Activated CD8-positive, alpha-beta T cell treated with anti-CD3 and anti-CD28 coated beads for 36 hours (primary cell): ENCODE measurements around the gene NCKAP5L. TPM values are rescaled to one million over a fixed set of nuclear protein-coding genes. Genes with fewer than 3 reads are reported as not detected.

Experiments used
- ATAC-seq: fragments of 200-7000 bp; cut with Tn5 transposase; one replicate; pipeline ENCODE4 v1.10.0; 2021; ENCODE audit warnings: mild to moderate bottlenecking, moderate library complexity
- CTCF ChIA-PET: fragments of 350-600 bp; sonication (Branson Sonifier 250); formaldehyde crosslinking; loops from one replicate; lab custom pipeline; 2021; ENCODE audit warnings: antibody characterized with exemption; lab: Charles Lee
- POLR2A ChIA-PET: fragments of 350-600 bp; sonication (Branson Sonifier 250); formaldehyde crosslinking; loops from one replicate; lab custom pipeline; 2021; ENCODE audit warnings: antibody characterized with exemption; lab: Charles Lee
- DNase-seq: peaks from one replicate; pipeline ENCODE4 v3.0.0-alpha.2; 2020
- H3K27ac Mint-ChIP-seq: one replicate; pipeline ENCODE4 v1.8.0; 2021; ENCODE audit warnings: mild to moderate bottlenecking, mixed read lengths
- H3K27me3 Mint-ChIP-seq: one replicate; pipeline ENCODE4 v1.8.0; 2021; ENCODE audit warnings: mixed read lengths
- H3K36me3 Mint-ChIP-seq: one replicate; pipeline ENCODE4 v1.8.0; 2021; ENCODE audit warnings: low read depth, mixed read lengths
- H3K4me1 Mint-ChIP-seq: one replicate; pipeline ENCODE4 v1.8.0; 2021; ENCODE audit warnings: low read depth, mixed read lengths
- H3K4me3 Mint-ChIP-seq: one replicate; pipeline ENCODE4 v1.8.0; 2021; ENCODE audit warnings: mild to moderate bottlenecking, moderate library complexity, mixed read lengths
- H3K9me3 Mint-ChIP-seq: one replicate; pipeline ENCODE4 v1.8.0; 2021; ENCODE audit warnings: mixed read lengths
- intact Hi-C: fragments of 100-400 bp; cut with micrococcal nuclease; formaldehyde crosslinking; loops from one replicate; pipeline ENCODE4 v1.10.0; 2022
- total RNA-seq, 2 experiments: library from RNA; stranded (reverse); gene quantifications; one replicate each; pipeline ENCODE4 v1.2.3, GENCODE V29; 2021
- TF ChIP-seq, protein P1 (sequence below): fragments of 200-600 bp; IDR thresholded peaks from one replicate; pipeline ENCODE4 v1.8.0; 2022; ENCODE audit warnings: antibody characterized with exemption, mild to moderate bottlenecking

The NCKAP5L gene
- total RNA-seq, 2 experiments from 2014 or later: 5.5 to 5.7 TPM

DNA sequence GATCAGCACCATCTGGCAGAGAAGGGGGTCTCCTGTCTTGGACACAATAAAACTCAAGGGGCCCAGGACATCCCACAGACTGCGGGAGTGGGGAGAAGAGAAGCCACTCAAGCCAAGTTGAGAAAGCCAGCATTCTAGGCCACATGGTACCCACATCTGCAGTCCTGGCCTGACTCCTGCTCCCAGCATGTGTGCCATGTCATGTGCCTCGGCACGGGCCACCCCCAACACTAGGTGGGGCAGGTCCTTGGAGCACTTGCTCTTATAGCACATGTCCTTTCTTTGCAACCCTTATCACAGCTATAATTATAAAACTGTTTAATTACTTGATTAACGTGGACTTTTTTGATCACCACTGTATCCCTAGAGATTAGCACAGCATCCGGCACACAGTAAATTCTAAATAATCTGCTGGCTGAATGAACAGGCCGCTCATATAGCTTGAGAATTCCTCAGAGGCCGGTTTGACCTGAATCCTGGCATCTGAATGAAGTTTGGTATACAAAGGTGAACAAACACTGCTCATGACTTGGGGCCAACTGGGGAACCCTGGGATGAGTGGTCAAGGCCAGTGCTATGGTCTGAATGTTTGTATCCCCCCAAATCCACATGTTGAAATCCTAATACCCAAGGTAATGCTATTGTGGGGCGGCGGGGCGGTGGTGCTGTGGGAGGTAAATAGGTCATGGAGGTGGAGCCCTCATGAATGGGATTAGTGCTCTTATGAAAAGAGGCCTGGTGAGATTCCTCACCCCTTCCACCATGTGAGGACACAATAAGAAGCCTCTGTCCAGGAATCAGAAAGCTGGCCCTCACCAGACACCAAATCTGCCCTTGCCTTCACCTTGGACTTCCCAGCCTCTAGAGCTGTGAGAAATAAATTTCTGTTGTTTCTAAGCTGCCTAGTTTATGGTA lies 6.6 kb downstream of the NCKAP5L start:
- POLR2A ChIA-PET: interaction anchor here (0.7 to 1.4 kb wide), 2 partner anchors 16 to 44 kb away, joined by 3 read pairs; no protein-coding TSS in a partner anchor
- intact Hi-C loops: no loop called here
- Mint-ChIP-seq H3K27me3 (no peaks in the 10 kb centered on the region), H3K4me3 (no peak overlapping the region), H3K4me1 (peaks cover 33% of the 10 kb centered on the region), H3K27ac (peak overlapping the region; percentile 86), H3K9me3 (no peaks in the 10 kb centered on the region), H3K36me3 (peaks cover 4% of the 10 kb centered on the region)
- CTCF ChIA-PET: interaction anchor here (1.1 to 3.3 kb wide), 5 partner anchors 18 to 124 kb away, joined by 3 to 18 read pairs (median 7); no protein-coding TSS in a partner anchor
- ATAC-seq (peak; percentile 37), DNase-seq (no peak)
- TF ChIP-seq, protein P1, sequence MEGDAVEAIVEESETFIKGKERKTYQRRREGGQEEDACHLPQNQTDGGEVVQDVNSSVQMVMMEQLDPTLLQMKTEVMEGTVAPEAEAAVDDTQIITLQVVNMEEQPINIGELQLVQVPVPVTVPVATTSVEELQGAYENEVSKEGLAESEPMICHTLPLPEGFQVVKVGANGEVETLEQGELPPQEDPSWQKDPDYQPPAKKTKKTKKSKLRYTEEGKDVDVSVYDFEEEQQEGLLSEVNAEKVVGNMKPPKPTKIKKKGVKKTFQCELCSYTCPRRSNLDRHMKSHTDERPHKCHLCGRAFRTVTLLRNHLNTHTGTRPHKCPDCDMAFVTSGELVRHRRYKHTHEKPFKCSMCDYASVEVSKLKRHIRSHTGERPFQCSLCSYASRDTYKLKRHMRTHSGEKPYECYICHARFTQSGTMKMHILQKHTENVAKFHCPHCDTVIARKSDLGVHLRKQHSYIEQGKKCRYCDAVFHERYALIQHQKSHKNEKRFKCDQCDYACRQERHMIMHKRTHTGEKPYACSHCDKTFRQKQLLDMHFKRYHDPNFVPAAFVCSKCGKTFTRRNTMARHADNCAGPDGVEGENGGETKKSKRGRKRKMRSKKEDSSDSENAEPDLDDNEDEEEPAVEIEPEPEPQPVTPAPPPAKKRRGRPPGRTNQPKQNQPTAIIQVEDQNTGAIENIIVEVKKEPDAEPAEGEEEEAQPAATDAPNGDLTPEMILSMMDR: no peak

DNA sequence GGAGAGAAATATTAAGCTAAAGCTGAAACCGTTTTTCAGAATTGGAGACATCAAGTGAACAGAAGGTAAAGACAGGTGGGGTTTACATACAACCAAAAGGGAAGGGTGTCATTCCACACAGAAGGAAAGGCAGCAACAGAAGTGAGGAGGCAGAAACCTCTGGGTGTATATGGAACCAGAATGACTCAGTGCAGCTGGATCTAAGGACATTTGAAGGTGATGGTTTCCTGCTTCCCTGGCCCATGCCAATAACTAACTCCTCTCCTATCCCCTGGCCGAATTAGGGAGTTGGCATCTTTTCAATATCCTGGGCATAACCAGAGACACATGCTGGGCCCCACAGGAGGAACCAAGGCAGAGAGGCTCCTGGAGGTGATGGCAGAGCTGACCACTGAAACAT lies 8.4 kb downstream of the NCKAP5L start:
- DNase-seq (no peak), ATAC-seq (no peak)
- ChIA-PET CTCF (interaction anchor here (0.7 to 3.3 kb wide), 5 partner anchors 9 to 126 kb away, joined by 3 to 18 read pairs (median 7); no protein-coding TSS in a partner anchor), POLR2A (interaction anchor here (0.8 to 1.7 kb wide), 2 partner anchors 23 to 58 kb away, joined by 3 to 8 read pairs; partner anchors contain the start of gene BCDIN3D)
- H3K27me3 Mint-ChIP-seq: no peaks in the 10 kb centered on the region
- H3K4me1 Mint-ChIP-seq: peaks cover 26% of the 10 kb centered on the region
- peaks cover 4% of the 10 kb centered on the region for H3K36me3 Mint-ChIP-seq
- no peak overlapping the region for H3K4me3 Mint-ChIP-seq
- intact Hi-C loops: no loop called here
- H3K9me3 Mint-ChIP-seq: no peaks in the 10 kb centered on the region
- TF ChIP-seq, protein P1: no peak
- H3K27ac Mint-ChIP-seq: no peak overlapping the region

DNA sequence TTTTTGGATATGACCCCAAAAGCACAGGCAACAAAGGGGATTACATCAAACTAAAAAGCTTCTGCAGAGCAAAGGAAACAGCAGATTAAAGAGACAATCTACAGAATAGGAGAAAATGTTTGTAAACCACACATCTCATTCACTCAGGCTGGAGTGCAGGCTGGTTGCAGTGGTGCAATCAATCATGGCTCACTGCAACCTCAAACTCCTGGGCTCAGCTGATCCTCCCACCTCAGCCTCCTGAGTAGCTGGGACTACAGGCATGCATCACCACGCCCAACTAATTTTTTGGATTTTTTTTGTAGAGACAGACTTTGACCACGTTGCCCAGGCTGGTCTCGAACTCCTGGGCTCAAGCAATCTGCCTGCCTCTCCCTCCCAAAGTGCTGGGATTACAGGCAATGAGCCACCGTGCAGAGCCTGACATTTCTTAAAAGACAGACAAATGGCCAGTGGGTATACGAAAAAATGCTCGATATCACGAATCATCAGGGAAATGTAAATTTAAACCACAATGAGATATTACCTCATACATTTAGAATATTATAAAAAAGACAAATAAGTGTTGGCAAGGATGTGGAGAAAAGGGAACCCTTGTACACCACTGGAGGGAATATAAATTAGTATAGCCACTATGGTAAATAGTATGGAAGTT lies 9.8 kb downstream of the NCKAP5L start:
- ChIA-PET POLR2A (no interaction called here), CTCF (no interaction called here)
- Mint-ChIP-seq H3K9me3 (no peaks in the 10 kb centered on the region), H3K36me3 (peaks cover 4% of the 10 kb centered on the region), H3K27me3 (no peaks in the 10 kb centered on the region), H3K4me3 (no peak overlapping the region), H3K4me1 (peaks cover 25% of the 10 kb centered on the region), H3K27ac (no peak overlapping the region)
- TF ChIP-seq, protein P1: no peak
- ATAC-seq (no peak), DNase-seq (no peak)
- intact Hi-C loops: no loop called here

DNA sequence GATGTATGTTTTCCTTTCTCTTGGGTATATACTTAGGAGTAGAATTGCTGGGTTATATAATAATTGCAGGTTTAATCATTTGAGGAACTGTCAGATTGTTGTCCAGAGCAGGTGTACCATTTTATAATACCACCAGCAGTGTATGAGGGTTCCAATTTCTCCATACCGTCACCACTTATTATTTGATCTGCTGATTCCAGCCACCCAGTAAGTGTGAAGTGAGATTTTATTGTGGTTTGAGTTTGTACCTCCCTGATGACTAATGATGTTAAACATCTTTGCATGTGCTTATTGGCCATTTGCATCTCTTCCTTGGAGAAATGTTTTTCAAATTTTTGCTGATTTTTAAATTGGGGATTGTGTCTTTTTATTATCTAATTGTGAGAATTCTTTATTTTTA lies 15.1 kb downstream of the NCKAP5L start:
- ChIA-PET POLR2A (no interaction called here), CTCF (interaction anchor here (1.7 kb wide), 1 partner anchor 35 kb away, joined by 4 read pairs; no protein-coding TSS in a partner anchor)
- Mint-ChIP-seq H3K36me3 (no peaks in the 10 kb centered on the region), H3K27me3 (no peaks in the 10 kb centered on the region), H3K4me1 (peaks cover 12% of the 10 kb centered on the region), H3K27ac (no peak overlapping the region), H3K4me3 (no peak overlapping the region), H3K9me3 (no peaks in the 10 kb centered on the region)
- no peak for DNase-seq
- intact Hi-C loops: no loop called here
- TF ChIP-seq, protein P1: no peak
- peak; percentile 55 for ATAC-seq
